Stimulated activated naive CD4-positive, alpha-beta T cell treated with Interleukin-2 at 50 U/mL for 16 hours (primary cell): Measurements from ENCODE around the gene KLHL30.

ENCODE experiments used
- DNase-seq: peaks from one replicate; lab custom pipeline; 2025; lab: John Stamatoyannopoulos, UW

KLHL30 gene

DNA sequence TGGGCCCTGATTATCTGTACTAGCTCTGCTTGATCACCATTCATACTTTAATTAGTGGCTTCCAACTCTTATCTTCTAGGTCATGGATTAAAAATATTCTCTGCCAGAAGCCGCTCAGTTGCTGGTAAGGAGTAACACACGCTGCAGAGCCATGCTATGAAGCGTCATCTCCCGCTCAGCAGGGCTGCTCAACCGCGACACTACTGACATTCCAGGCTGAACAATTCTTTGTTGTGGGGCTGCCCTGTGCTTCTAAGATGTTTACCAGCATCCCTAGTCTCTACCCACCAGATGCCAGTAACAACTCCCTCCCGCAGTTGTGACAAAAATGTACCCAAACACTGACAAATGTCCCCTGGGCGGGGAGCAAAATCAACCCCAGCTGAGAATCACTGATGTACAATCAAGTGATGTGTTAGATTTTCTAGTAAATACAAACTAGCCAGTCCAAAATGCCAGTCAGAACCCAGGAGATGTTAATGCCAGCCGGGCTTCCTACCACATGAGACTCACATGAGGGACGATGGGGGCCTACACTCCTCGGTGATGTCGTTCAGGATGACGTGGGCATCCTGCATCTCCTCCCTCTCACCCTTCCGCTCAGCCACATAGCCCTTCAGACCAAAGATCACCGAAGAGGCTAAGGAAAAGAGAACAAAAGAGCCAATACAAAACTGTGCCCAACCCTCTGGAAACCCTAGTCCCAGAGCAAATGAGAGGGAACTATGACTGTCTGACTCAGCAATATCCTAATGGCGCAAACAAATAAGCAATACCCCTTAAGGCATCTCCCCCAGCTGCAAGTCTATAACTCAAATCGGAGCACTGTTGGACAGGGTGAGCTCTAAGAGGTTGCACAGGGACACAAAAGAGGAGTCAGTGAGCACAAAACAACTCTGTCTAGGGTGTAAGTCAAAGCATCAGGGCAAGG, 49.4 kb downstream of the KLHL30 start:
- no peak for DNase-seq

DNA sequence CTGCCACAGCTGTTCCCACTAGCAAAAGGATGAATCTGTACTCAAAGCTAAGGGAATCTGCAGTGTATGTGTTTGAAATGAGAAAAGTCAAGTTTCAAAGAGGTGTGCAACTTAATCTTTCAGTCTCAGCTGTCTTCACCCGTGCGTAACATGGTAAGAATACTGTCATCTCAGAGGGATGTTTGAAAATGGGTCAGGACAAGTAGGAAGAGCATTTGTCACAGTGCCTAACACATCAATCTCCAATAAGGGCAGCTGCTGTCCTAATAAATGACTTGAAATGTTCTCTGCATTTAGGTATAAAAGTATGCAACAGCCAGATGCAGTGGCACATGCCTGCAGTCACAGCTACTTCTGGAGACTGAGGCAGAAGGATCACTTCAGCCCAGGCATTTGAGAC, 52.0 kb downstream of the KLHL30 start:
- no peak for DNase-seq
